ENCODE data around the gene VSIG10. TPM values are rescaled to one million over a fixed set of nuclear protein-coding genes. Genes with fewer than 3 reads are reported as not detected.

VSIG10 gene
- total RNA-seq, 2 experiments from 2014 or later = 9.2 to 9.8 TPM

- Histone ChIP-seq H3K4me2 (ENCODE audit: low read length) (peak overlapping the region; percentile 53), H3K36me3 (ENCODE audit: insufficient read depth, low read length) (no peaks in the 10 kb centered on the region), H3K4me1 (ENCODE audit: insufficient read depth, low read length, poor library complexity, severe bottlenecking) (peaks cover 38% of the 10 kb centered on the region), H3K9me3 (ENCODE audit: low read length) (no peaks in the 10 kb centered on the region), H3K4me3 (ENCODE audit: low read depth, low read length, poor library complexity, severe bottlenecking) (peak overlapping the region; percentile 9), H3K9me2 (ENCODE audit: insufficient read depth, low read length) (no peaks in the 10 kb centered on the region), H3K79me2 (ENCODE audit: insufficient read depth, low read depth, low read length) (no peaks in the 10 kb centered on the region), H2AFZ (ENCODE audit: low read length) (no peak overlapping the region), H4K20me1 (ENCODE audit: insufficient read depth, low read length) (no peaks in the 10 kb centered on the region), H3K27ac (ENCODE audit: low read depth, low read length, poor library complexity, severe bottlenecking) (no peak overlapping the region)
- POLR2A ChIA-PET = interaction anchor here (0.7 to 1.2 kb wide), 5 partner anchors 17 to 310 kb away, joined by 3 to 5 read pairs (median 3); partner anchors contain the start of gene PEBP1
- intact Hi-C loops (cut with micrococcal nuclease; ENCODE audit: unreplicated experiment) = no loop called here
- CTCF ChIA-PET (ENCODE audit: unreplicated experiment) = interaction anchor here (0.8 kb wide), 1 partner anchor 17 kb away, joined by 4 read pairs; no protein-coding TSS in a partner anchor
- DNase-seq (ENCODE audit: low spot score) = peak; percentile 33
- BruUV-seq (replicated peaks) = no TSS peak
- no peak for TF ChIP-seq EZH2phosphoT487 (IDR thresholded peaks at IDR 0.05; ENCODE audit: borderline replicate concordance, low read depth, low read length)
- TF ChIP-seq, protein P1, sequence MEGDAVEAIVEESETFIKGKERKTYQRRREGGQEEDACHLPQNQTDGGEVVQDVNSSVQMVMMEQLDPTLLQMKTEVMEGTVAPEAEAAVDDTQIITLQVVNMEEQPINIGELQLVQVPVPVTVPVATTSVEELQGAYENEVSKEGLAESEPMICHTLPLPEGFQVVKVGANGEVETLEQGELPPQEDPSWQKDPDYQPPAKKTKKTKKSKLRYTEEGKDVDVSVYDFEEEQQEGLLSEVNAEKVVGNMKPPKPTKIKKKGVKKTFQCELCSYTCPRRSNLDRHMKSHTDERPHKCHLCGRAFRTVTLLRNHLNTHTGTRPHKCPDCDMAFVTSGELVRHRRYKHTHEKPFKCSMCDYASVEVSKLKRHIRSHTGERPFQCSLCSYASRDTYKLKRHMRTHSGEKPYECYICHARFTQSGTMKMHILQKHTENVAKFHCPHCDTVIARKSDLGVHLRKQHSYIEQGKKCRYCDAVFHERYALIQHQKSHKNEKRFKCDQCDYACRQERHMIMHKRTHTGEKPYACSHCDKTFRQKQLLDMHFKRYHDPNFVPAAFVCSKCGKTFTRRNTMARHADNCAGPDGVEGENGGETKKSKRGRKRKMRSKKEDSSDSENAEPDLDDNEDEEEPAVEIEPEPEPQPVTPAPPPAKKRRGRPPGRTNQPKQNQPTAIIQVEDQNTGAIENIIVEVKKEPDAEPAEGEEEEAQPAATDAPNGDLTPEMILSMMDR (conservative IDR thresholded peaks at IDR 0.05; ENCODE audit: low read length) = no peak
These were observed 38.4 kb downstream of the VSIG10 start for GRCh38 chr12:118065380-118065779.

DNA sequence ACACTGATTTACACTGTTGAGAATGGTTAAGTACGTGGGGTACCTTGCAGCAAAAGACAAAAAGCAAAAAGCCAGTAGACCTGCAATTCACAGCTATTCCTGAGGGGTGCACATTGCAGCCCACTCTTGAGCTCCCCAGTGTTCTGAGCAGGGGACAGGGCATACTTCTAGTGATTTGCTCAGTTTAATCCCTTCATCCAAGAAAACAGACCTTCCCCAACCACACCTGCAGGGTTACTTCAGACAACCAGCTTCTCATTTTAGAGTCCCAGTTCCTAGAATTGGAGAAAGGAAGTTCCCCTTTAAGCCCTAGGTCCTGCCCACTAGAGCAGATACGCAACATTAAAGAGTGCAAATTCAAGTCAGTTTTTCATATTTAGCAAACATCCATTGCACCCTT is 39.2 kb downstream of the VSIG10 start:
- H2AFZ ChIP-seq (ENCODE audit: low read length) = no peak overlapping the region
- TF ChIP-seq, protein P1 (conservative IDR thresholded peaks at IDR 0.05; ENCODE audit: low read length) = peak; percentile 68
- no peak for TF ChIP-seq EZH2phosphoT487 (IDR thresholded peaks at IDR 0.05; ENCODE audit: borderline replicate concordance, low read depth, low read length)
- H3K4me1 ChIP-seq (ENCODE audit: insufficient read depth, low read length, poor library complexity, severe bottlenecking) = peaks cover 45% of the 10 kb centered on the region
- H3K4me2 ChIP-seq (ENCODE audit: low read length) = peak overlapping the region; percentile 53
- no peaks in the 10 kb centered on the region for H3K9me3 ChIP-seq (ENCODE audit: low read length)
- POLR2A ChIA-PET = interaction anchor here (0.5 to 1.4 kb wide), 7 partner anchors 10 to 90 kb away, joined by 3 to 9 read pairs (median 3); no protein-coding TSS in a partner anchor
- DNase-seq (ENCODE audit: low spot score) = peak; percentile 51
- no peaks in the 10 kb centered on the region for H3K79me2 ChIP-seq (ENCODE audit: insufficient read depth, low read depth, low read length)
- no peaks in the 10 kb centered on the region for H3K9me2 ChIP-seq (ENCODE audit: insufficient read depth, low read length)
- BruUV-seq (replicated peaks) = no TSS peak
- no peaks in the 10 kb centered on the region for H3K36me3 ChIP-seq (ENCODE audit: insufficient read depth, low read length)
- peak overlapping the region; percentile 9 for H3K4me3 ChIP-seq (ENCODE audit: low read depth, low read length, poor library complexity, severe bottlenecking)
- intact Hi-C loops (cut with micrococcal nuclease; ENCODE audit: unreplicated experiment) = loop anchor here (5.0 kb wide), 1 partner anchor 73 kb away; the partner anchor contains the start of gene PEBP1
- H3K27ac ChIP-seq (ENCODE audit: low read depth, low read length, poor library complexity, severe bottlenecking) = no peak overlapping the region
- no peaks in the 10 kb centered on the region for H4K20me1 ChIP-seq (ENCODE audit: insufficient read depth, low read length)
- CTCF ChIA-PET (ENCODE audit: unreplicated experiment) = interaction anchor here (0.5 to 0.8 kb wide), 2 partner anchors 18 to 253 kb away, joined by 4 read pairs; no protein-coding TSS in a partner anchor
